RWPE2 (cell line): Measurements from ENCODE around the gene PRR13.

Experiments used
- ATAC-seq: fragments of 200-7000 bp; cut with Tn5 transposase; 3 replicates; pipeline ENCODE4 v1.9.1; 2021; ENCODE audit warnings: low read depth
- DNase-seq: peaks from one replicate; pipeline ENCODE4 v3.0.0-alpha.2; 2020; ENCODE audit warnings: low spot score
- H3K27ac ChIP-seq: fragments of 450-650 bp; 2 replicates; pipeline ENCODE4 v1.5.1; 2017; ENCODE audit warnings: mild to moderate bottlenecking; ENCODE audit not compliant: poor library complexity, severe bottlenecking
- H3K27me3 ChIP-seq: fragments of 250-450 bp; sonication (Bioruptor Pico); 2 replicates; pipeline ENCODE4 v1.5.1; 2021; ENCODE audit warnings: mild to moderate bottlenecking, moderate library complexity; ENCODE audit not compliant: insufficient read depth, poor library complexity, severe bottlenecking
- H3K36me3 ChIP-seq: fragments of 250-450 bp; sonication (Bioruptor Pico); 2 replicates; pipeline ENCODE4 v1.5.1; 2020; ENCODE audit warnings: low read depth, mild to moderate bottlenecking, moderate library complexity
- H3K4me1 ChIP-seq: fragments of 250-450 bp; sonication (Bioruptor Pico); 2 replicates; pipeline ENCODE4 v1.5.1; 2021; ENCODE audit warnings: mild to moderate bottlenecking, moderate library complexity; ENCODE audit not compliant: insufficient read depth, poor library complexity, severe bottlenecking
- H3K4me3 ChIP-seq: fragments of 250-450 bp; sonication (Bioruptor Pico); 2 replicates; pipeline ENCODE4 v1.5.1; 2021; ENCODE audit warnings: mild to moderate bottlenecking, moderate library complexity; ENCODE audit not compliant: severe bottlenecking
- H3K9me3 ChIP-seq: fragments of 250-450 bp; sonication (Bioruptor Pico); 2 replicates; pipeline ENCODE4 v1.5.1; 2021; ENCODE audit warnings: mild to moderate bottlenecking, moderate library complexity; ENCODE audit not compliant: severe bottlenecking
- TF ChIP-seq, protein P1 (sequence below): fragments of 450-650 bp; IDR thresholded peaks from one replicate; pipeline ENCODE4 v1.5.1; 2017; ENCODE audit warnings: mild to moderate bottlenecking, moderate library complexity; ENCODE audit not compliant: poor library complexity, severe bottlenecking

PRR13 gene

DNA sequence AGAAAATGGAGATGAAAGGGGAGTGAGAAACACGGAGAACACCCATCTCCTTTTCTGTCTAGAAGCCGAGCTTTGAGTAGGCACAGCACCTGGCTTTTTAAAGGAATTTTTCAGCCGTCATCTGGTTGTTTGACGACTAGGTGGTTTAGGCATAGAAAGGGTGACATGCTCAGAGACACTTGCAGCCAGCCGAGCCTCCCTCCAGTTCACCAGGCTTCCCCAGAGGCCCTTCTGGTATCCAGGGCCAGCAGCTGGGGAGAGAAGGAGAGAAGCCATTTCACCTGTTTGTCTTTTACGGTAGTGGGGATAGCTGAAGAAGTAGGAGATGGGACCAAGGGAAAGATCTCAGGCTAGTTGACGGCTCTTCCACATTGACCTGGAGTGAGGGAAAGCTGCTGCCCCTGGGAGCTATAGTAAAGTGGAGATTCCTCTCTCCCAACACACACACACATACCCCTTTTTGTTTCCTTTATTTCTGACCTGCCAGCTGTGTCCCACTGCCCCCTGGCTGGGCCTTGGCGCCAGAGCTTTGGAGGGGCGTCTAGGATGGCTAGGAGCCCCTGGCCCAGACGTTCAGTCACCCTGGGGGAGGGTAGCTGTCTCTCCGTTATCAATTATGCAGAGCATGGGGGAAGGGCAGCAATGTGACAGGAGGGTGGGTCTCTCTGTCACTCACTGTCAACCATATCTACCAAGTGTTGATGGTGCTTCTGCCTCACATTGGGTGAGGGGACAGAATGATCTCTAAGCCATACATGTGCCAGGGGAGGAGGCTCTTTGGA is 52.3 kb downstream of the PRR13 start:
- Histone ChIP-seq H3K4me3 (peak overlapping the region; percentile 45), H3K4me1 (peaks cover 7% of the 10 kb centered on the region), H3K9me3 (no peaks in the 10 kb centered on the region), H3K27ac (peak overlapping the region; percentile 51), H3K27me3 (no peaks in the 10 kb centered on the region), H3K36me3 (no peaks in the 10 kb centered on the region)
- TF ChIP-seq, protein P1, sequence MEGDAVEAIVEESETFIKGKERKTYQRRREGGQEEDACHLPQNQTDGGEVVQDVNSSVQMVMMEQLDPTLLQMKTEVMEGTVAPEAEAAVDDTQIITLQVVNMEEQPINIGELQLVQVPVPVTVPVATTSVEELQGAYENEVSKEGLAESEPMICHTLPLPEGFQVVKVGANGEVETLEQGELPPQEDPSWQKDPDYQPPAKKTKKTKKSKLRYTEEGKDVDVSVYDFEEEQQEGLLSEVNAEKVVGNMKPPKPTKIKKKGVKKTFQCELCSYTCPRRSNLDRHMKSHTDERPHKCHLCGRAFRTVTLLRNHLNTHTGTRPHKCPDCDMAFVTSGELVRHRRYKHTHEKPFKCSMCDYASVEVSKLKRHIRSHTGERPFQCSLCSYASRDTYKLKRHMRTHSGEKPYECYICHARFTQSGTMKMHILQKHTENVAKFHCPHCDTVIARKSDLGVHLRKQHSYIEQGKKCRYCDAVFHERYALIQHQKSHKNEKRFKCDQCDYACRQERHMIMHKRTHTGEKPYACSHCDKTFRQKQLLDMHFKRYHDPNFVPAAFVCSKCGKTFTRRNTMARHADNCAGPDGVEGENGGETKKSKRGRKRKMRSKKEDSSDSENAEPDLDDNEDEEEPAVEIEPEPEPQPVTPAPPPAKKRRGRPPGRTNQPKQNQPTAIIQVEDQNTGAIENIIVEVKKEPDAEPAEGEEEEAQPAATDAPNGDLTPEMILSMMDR: no peak
- ATAC-seq (no peak), DNase-seq (no peak)
